ENCODE measurements around the gene C21orf58.
A peak's percentile ranks its signal among the peaks of the same experiment; 100 is the strongest.

The C21orf58 gene

DNA sequence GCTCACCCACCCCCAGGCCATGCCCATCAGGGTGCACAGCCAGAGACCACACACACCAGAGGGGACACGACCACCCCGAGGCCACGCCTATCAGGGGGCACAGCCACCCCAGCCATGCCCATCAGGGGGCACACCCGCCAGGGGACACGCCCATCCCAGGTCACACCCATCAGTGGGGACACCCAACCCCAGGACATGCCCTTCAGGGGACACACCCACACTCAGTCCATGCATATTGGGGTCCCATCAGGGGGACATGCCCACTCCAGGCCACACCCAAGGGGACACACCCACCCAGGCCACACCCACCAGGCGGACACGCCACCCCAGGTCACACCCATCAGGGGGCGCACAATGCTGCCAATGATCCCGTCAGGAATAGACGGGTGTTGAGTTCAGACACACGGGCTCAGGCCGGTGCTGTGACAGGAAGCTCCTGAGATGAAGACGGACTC lies 59.0 kb downstream of the C21orf58 start:
- no peak for DNase-seq (ENCODE audit: low read depth in 2 of 3, low spot score in 2 of 3)

- no peak for DNase-seq (ENCODE audit: low read depth in 2 of 3, low spot score in 2 of 3)
Measured at GRCh38 chr21:46264046-46264689, 59.5 kb downstream of the C21orf58 start.

- no peak for DNase-seq (ENCODE audit: low read depth in 2 of 3, low spot score in 2 of 3)
Measured at GRCh38 chr21:46256501-46256994, 67.1 kb downstream of the C21orf58 start.

GRCh38 chr21:46255758-46256337 lies 67.8 kb downstream of the C21orf58 start:
- DNase-seq (ENCODE audit: low read depth in 2 of 3, low spot score in 2 of 3) = no peak

GRCh38 chr21:46255166-46255565 lies 68.5 kb downstream of the C21orf58 start:
- no peak for DNase-seq (ENCODE audit: low read depth in 2 of 3, low spot score in 2 of 3)

GRCh38 chr21:46254208-46254975 lies 69.3 kb downstream of the C21orf58 start:
- DNase-seq (ENCODE audit: low read depth in 2 of 3, low spot score in 2 of 3) = no peak

DNA sequence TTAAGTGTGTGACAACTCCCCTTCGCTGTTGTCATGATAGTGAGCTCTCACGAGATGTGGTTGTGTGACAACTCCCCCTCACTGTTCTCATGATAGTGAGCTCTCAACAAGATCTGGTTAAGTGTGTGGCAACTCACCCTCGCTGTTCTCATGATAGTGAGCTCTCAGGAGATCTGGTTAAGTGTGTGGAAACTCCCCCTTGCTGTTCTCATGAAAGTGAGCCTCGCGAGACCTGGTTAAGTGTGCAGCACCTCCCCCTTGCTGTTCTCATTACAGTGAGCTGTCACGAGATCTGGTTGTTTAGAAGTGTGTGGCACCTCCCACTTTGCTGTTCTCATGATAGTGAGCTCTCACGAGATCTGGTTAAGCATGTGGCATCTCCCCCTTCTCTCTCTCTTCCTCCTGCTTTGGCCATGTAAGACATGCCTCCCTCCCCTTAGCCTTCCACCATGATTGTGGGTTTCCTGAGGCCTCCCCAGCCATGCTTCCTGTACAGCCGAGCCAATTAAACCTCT lies 70.0 kb downstream of the C21orf58 start:
- peak in 2 of 3 experiments; percentile 9 to 10 for DNase-seq (ENCODE audit: low read depth in 2 of 3, low spot score in 2 of 3)

DNA sequence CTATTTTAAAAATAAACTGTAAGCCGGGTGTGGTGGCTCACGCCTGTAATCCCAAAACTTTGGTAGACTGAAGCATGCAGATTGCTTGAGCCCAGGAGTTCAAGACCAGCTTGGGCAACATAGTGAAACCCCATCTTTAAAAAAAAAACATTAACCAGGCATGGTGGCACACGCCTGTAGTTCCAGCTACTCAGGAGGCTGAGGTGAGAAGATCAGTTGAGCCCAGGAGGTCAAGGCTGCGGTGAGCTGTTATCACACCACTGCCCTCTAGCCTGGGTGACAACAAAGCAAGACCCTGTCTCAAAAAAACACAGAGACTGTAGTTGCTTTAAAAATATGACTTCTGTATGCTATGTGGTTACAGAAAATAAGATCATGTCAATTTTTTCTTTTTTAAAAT lies 70.8 kb downstream of the C21orf58 start:
- DNase-seq (ENCODE audit: low read depth in 2 of 3, low spot score in 2 of 3) = no peak

Measured in activated CD8-positive, alpha-beta memory T cell treated with anti-CD3 and anti-CD28 coated beads for 48 hours (primary cell).